ENCODE results near the gene TMEM260.
"Not testable (repeated sequence)": the region's sequence is repeated elsewhere in the genome, so short reads cannot be mapped to it uniquely, and the experiment has no call there.

Gene TMEM260

GRCh38 chr14:56667290-56667689 lies 87.7 kb downstream of the TMEM260 start:
- peaks cover 26% of the 10 kb centered on the region; the same call in 1 of the 2 replicates for H3K27me3 ChIP-seq (ENCODE audit: insufficient read depth, low read length)
- H3K27ac ChIP-seq (ENCODE audit: low read depth, low read length); H3K79me2 ChIP-seq (ENCODE audit: control insufficient read depth, insufficient read depth, low read length, unreplicated experiment); H3K36me3 ChIP-seq (ENCODE audit: insufficient read depth, low read length); H3K4me3 ChIP-seq (ENCODE audit: low read depth, low read length); H3K4me1 ChIP-seq (ENCODE audit: control insufficient read depth, insufficient read depth, low read length, unreplicated experiment); H2AFZ ChIP-seq (ENCODE audit: low read length, unreplicated experiment): not testable (repeated sequence)

GRCh38 chr14:56676042-56676441 lies 96.4 kb downstream of the TMEM260 start:
- Histone ChIP-seq H3K79me2 (ENCODE audit: control insufficient read depth, insufficient read depth, low read length, unreplicated experiment) (no peaks in the 10 kb centered on the region), H2AFZ (ENCODE audit: low read length, unreplicated experiment) (no peak overlapping the region), H3K4me1 (ENCODE audit: control insufficient read depth, insufficient read depth, low read length, unreplicated experiment) (no peaks in the 10 kb centered on the region), H3K27me3 (ENCODE audit: insufficient read depth, low read length) (no peaks in the 10 kb centered on the region), H3K36me3 (ENCODE audit: insufficient read depth, low read length) (no peaks in the 10 kb centered on the region), H3K27ac (ENCODE audit: low read depth, low read length) (no peak overlapping the region), H3K4me3 (ENCODE audit: low read depth, low read length) (no peak overlapping the region)

- H3K4me1 ChIP-seq (ENCODE audit: control insufficient read depth, insufficient read depth, low read length, unreplicated experiment) = no peaks in the 10 kb centered on the region
- H3K27me3 ChIP-seq (ENCODE audit: insufficient read depth, low read length) = no peaks in the 10 kb centered on the region
- no peak overlapping the region for H3K4me3 ChIP-seq (ENCODE audit: low read depth, low read length)
- no peaks in the 10 kb centered on the region for H3K79me2 ChIP-seq (ENCODE audit: control insufficient read depth, insufficient read depth, low read length, unreplicated experiment)
- H2AFZ ChIP-seq (ENCODE audit: low read length, unreplicated experiment) = no peak overlapping the region
- H3K36me3 ChIP-seq (ENCODE audit: insufficient read depth, low read length) = no peaks in the 10 kb centered on the region
- no peak overlapping the region for H3K27ac ChIP-seq (ENCODE audit: low read depth, low read length)
These were observed 99.2 kb downstream of the TMEM260 start for GRCh38 chr14:56678838-56679237.

GRCh38 chr14:56686416-56686815 lies 106.8 kb downstream of the TMEM260 start:
- Histone ChIP-seq H2AFZ (ENCODE audit: low read length, unreplicated experiment) (no peak overlapping the region), H3K27ac (ENCODE audit: low read depth, low read length) (no peak overlapping the region), H3K79me2 (ENCODE audit: control insufficient read depth, insufficient read depth, low read length, unreplicated experiment) (no peaks in the 10 kb centered on the region), H3K36me3 (ENCODE audit: insufficient read depth, low read length) (no peaks in the 10 kb centered on the region), H3K4me3 (ENCODE audit: low read depth, low read length) (no peak overlapping the region), H3K4me1 (ENCODE audit: control insufficient read depth, insufficient read depth, low read length, unreplicated experiment) (no peaks in the 10 kb centered on the region), H3K27me3 (ENCODE audit: insufficient read depth, low read length) (peaks cover 5% of the 10 kb centered on the region; the same call in 1 of the 2 replicates)

GRCh38 chr14:56687123-56687522 lies 107.5 kb downstream of the TMEM260 start:
- H3K36me3 ChIP-seq (ENCODE audit: insufficient read depth, low read length) = no peaks in the 10 kb centered on the region
- no peaks in the 10 kb centered on the region for H3K4me1 ChIP-seq (ENCODE audit: control insufficient read depth, insufficient read depth, low read length, unreplicated experiment)
- H3K27ac ChIP-seq (ENCODE audit: low read depth, low read length) = no peak overlapping the region
- peaks cover 12% of the 10 kb centered on the region; the same call in 1 of the 2 replicates for H3K27me3 ChIP-seq (ENCODE audit: insufficient read depth, low read length)
- no peak overlapping the region for H3K4me3 ChIP-seq (ENCODE audit: low read depth, low read length)
- H3K79me2 ChIP-seq (ENCODE audit: control insufficient read depth, insufficient read depth, low read length, unreplicated experiment) = no peaks in the 10 kb centered on the region
- H2AFZ ChIP-seq (ENCODE audit: low read length, unreplicated experiment) = no peak overlapping the region

GRCh38 chr14:56694609-56695008 lies 115.0 kb downstream of the TMEM260 start:
- Histone ChIP-seq H3K27me3 (ENCODE audit: insufficient read depth, low read length) (peaks cover 29% of the 10 kb centered on the region; the same call in 1 of the 2 replicates), H3K79me2 (ENCODE audit: control insufficient read depth, insufficient read depth, low read length, unreplicated experiment) (no peaks in the 10 kb centered on the region), H2AFZ (ENCODE audit: low read length, unreplicated experiment) (no peak overlapping the region)

GRCh38 chr14:56695216-56695615 lies 115.6 kb downstream of the TMEM260 start:
- not testable (repeated sequence) for H3K4me1 ChIP-seq (ENCODE audit: control insufficient read depth, insufficient read depth, low read length, unreplicated experiment); H3K36me3 ChIP-seq (ENCODE audit: insufficient read depth, low read length)
- peaks cover 29% of the 10 kb centered on the region; the same call in 1 of the 2 replicates for H3K27me3 ChIP-seq (ENCODE audit: insufficient read depth, low read length)

More at GRCh38 chr14:56694609-56695008, 115.0 kb downstream of the TMEM260 start:
- H3K4me1 ChIP-seq (ENCODE audit: control insufficient read depth, insufficient read depth, low read length, unreplicated experiment) = no peaks in the 10 kb centered on the region
- H3K4me3 ChIP-seq (ENCODE audit: low read depth, low read length) = no peak overlapping the region
- H3K27ac ChIP-seq (ENCODE audit: low read depth, low read length) = no peak overlapping the region
- no peaks in the 10 kb centered on the region for H3K36me3 ChIP-seq (ENCODE audit: insufficient read depth, low read length)

More at GRCh38 chr14:56695216-56695615, 115.6 kb downstream of the TMEM260 start:
- not testable (repeated sequence) for H3K79me2 ChIP-seq (ENCODE audit: control insufficient read depth, insufficient read depth, low read length, unreplicated experiment); H3K4me3 ChIP-seq (ENCODE audit: low read depth, low read length); H3K27ac ChIP-seq (ENCODE audit: low read depth, low read length); H2AFZ ChIP-seq (ENCODE audit: low read length, unreplicated experiment)
